HepG2 (cell line): ENCODE measurements around the gene SLC44A4. TPM values are rescaled to one million over a fixed set of nuclear protein-coding genes. Genes with fewer than 3 reads are reported as not detected.

Source experiments
- ATAC-seq: fragments of 200-7000 bp; cut with Tn5 transposase; 3 replicates; pipeline ENCODE4 v1.9.1; 2020; ENCODE audit warnings: mild to moderate bottlenecking, moderate library complexity
- BruUV-seq: library from RNA; stranded (reverse); fragments of 400-500 nt; replicated peaks from 2 replicates; lab custom pipeline; 2021; lab: Mats Ljungman, UMichigan
- CTCF ChIA-PET: fragments of 300-600 bp; formaldehyde crosslinking; extraction: SDS; loops from one replicate; lab custom pipeline; 2021; ENCODE audit warnings: low total read pairs, inconsistent platforms, low intra/inter-chr PET ratio; lab: Yijun Ruan, JAX
- POLR2A ChIA-PET: fragments of 350-600 bp; sonication (Branson Sonifier 250); formaldehyde crosslinking; loops from one replicate; lab custom pipeline; 2020; ENCODE audit warnings: antibody characterized with exemption, inconsistent platforms; lab: Yijun Ruan, JAX
- DNase-seq: peaks from one replicate; pipeline ENCODE4 v3.0.0-alpha.2; 2015; ENCODE audit warnings: low spot score
- FAIRE-seq: peaks from 3 replicates; lab custom pipeline; 2011; peaks lifted over from hg19 to GRCh38; lab: Jason Lieb, UNC
- H2AFZ ChIP-seq: one replicate; pipeline ENCODE4 v1.6.1; 2011; ENCODE audit warnings: low read length, inconsistent platforms
- H3K27ac ChIP-seq: fragments of 300-600 bp; 3 replicates; pipeline ENCODE4 v1.8.0; 2011; ENCODE audit warnings: mixed run types, mild to moderate bottlenecking, mixed read lengths, low read length, inconsistent platforms; ENCODE audit not compliant: insufficient read depth; ENCODE audit errors: extremely low read length
- H3K27me3 ChIP-seq, 2 experiments: fragments of 200-600 bp in 1 of 2; 2 replicates in 1 of 2; 3 replicates in 1 of 2; pipeline versions ENCODE4 v1.6.0 to v1.8.0; 2011; ENCODE audit warnings: low read length in 2 of 2, mild to moderate bottlenecking in 2 of 2, moderate library complexity in 2 of 2, inconsistent platforms in 1 of 2; ENCODE audit not compliant: insufficient read depth in 2 of 2, control insufficient read depth in 1 of 2
- H3K36me3 ChIP-seq, 2 experiments: fragments of 200-600 bp in 1 of 2; replicated peaks in 1 of 2; 2 replicates in 1 of 2; 3 replicates in 1 of 2; pipeline versions ENCODE4 v1.5.1 to v1.8.0; 2011; ENCODE audit warnings: low read length in 2 of 2, inconsistent platforms in 1 of 2; ENCODE audit not compliant: insufficient read depth in 2 of 2, control insufficient read depth in 1 of 2
- H3K4me1 ChIP-seq: 2 replicates; pipeline ENCODE4 v1.5.1; 2012; ENCODE audit warnings: low read length, inconsistent platforms; ENCODE audit not compliant: insufficient read depth
- H3K4me2 ChIP-seq: 2 replicates; pipeline ENCODE4 v1.6.0; 2011; ENCODE audit warnings: low read depth, low read length, inconsistent platforms
- H3K4me3 ChIP-seq, 3 experiments: fragments of 200-600 bp in 1 of 3; sonication (generic), shearing (Covaris generic) in 1 of 3; replicated peaks in 1 of 3; 2 replicates each; pipeline ENCODE4 v1.5.1; 2011 to 2016; ENCODE audit warnings: low read length in 3 of 3, inconsistent platforms in 2 of 3, low read depth in 2 of 3, mild to moderate bottlenecking in 2 of 3, control low read depth in 1 of 3, mixed read lengths in 1 of 3; ENCODE audit not compliant: insufficient read depth in 1 of 3
- H3K79me2 ChIP-seq: one replicate; pipeline ENCODE4 v1.6.1; 2011; ENCODE audit warnings: low read length, inconsistent platforms; ENCODE audit not compliant: insufficient read depth
- H3K9ac ChIP-seq: 2 replicates; pipeline ENCODE4 v1.6.0; 2011; ENCODE audit warnings: mild to moderate bottlenecking, low read depth, low read length, inconsistent platforms; ENCODE audit not compliant: insufficient read depth
- H3K9me3 ChIP-seq: 2 replicates; pipeline ENCODE4 v1.5.1; 2012; ENCODE audit warnings: mild to moderate bottlenecking, low read length
- H4K20me1 ChIP-seq: 2 replicates; pipeline ENCODE4 v1.6.0; 2011; ENCODE audit warnings: inconsistent platforms, mild to moderate bottlenecking, low read length, moderate library complexity; ENCODE audit not compliant: insufficient read depth
- SP2 ChIP-seq: sonication (generic); formaldehyde crosslinking; IDR thresholded peaks from 2 replicates; pipeline ENCODE4 v1.5.1; 2020; ENCODE audit warnings: mild to moderate bottlenecking, missing genetic modification reagents
- TCF12 ChIP-seq, 2 experiments: fragments of 450-650 bp in 1 of 2; sonication (generic) in 1 of 2; formaldehyde crosslinking in 1 of 2; IDR thresholded peaks; 2 replicates each; pipeline versions ENCODE4 v1.6.1 to v1.8.0; 2017 to 2022; ENCODE audit warnings: antibody characterized with exemption in 1 of 2, mild to moderate bottlenecking in 1 of 2, missing genetic modification reagents in 1 of 2, moderate library complexity in 1 of 2
- ZNF121 ChIP-seq: sonication (generic); formaldehyde crosslinking; IDR thresholded peaks from 2 replicates; pipeline ENCODE4 v1.5.0; 2020; ENCODE audit warnings: mild to moderate bottlenecking, missing genetic modification reagents
- ZNF460 ChIP-seq: sonication (generic); formaldehyde crosslinking; IDR thresholded peaks from 2 replicates; pipeline ENCODE4 v1.5.1; 2020; ENCODE audit warnings: missing genetic modification reagents, mild to moderate bottlenecking, borderline replicate concordance
- ZNF530 ChIP-seq: sonication (generic); formaldehyde crosslinking; IDR thresholded peaks from 2 replicates; pipeline ENCODE4 v1.5.0; 2020; ENCODE audit warnings: low read depth, mild to moderate bottlenecking, missing genetic modification reagents
- ZNF773 ChIP-seq: sonication (generic); formaldehyde crosslinking; IDR thresholded peaks from 2 replicates; pipeline ENCODE4 v1.4.0; 2020; ENCODE audit warnings: missing genetic modification reagents, borderline replicate concordance
- ZNF839 ChIP-seq: sonication (generic); formaldehyde crosslinking; IDR thresholded peaks from 2 replicates; pipeline ENCODE4 v1.4.0; 2020; ENCODE audit warnings: missing genetic modification reagents, mild to moderate bottlenecking, borderline replicate concordance
- ZSCAN29 ChIP-seq: sonication (generic); formaldehyde crosslinking; conservative IDR thresholded peaks from 2 replicates; pipeline ENCODE4 v1.4.0; 2020; ENCODE audit warnings: mild to moderate bottlenecking, missing genetic modification reagents
- ZSCAN30 ChIP-seq: sonication (generic); formaldehyde crosslinking; IDR thresholded peaks from 2 replicates; pipeline ENCODE4 v1.5.0; 2020; ENCODE audit warnings: mild to moderate bottlenecking, missing genetic modification reagents
- WGBS: methylation state at CpG from one replicate; pipeline ENCODE4 v1.1.6; 2017; ENCODE audit warnings: low lambda C conversion rate; 5-methylcytosine and 5-hydroxymethylcytosine counted together
- in situ Hi-C: cut with HindIII; loops from 2 replicates; pipeline ENCODE4 v1.10.0; 2017; ENCODE audit warnings: low pct_unique_long_range_greater_than_20kb; ENCODE audit not compliant: extremely low pct_ligation_motif_present
- intact Hi-C: fragments of 100-400 bp; cut with micrococcal nuclease; formaldehyde crosslinking; loops from one replicate; pipeline ENCODE4 v1.10.0; 2022; ENCODE audit not compliant: unreplicated experiment
- polyA plus RNA-seq, 8 experiments: library from polyadenylated mRNA; depleted of rRNA in 3 of 8; stranded (reverse) in 7 of 8; unstranded in 1 of 8; fragments of >200 nt; fragmentation: Illumina TruSeq in 4 of 8; extraction: Trizol in 4 of 8; gene quantifications; 2 replicates each; pipeline versions ENCODE4 v1.2.1 to v1.2.3, GENCODE V29; 2011 to 2016; ENCODE audit warnings: low read depth in 4 of 8, missing spikeins in 1 of 8, mixed read lengths in 1 of 8; ENCODE audit not compliant: insufficient read depth in 1 of 8
- total RNA-seq, 5 experiments: library from RNA; depleted of rRNA; stranded (reverse); fragments of >200 nt; fragmentation: Illumina TruSeq; extraction: Trizol; gene quantifications; 2 replicates each; pipeline ENCODE4 v1.2.3, GENCODE V29; 2016; ENCODE audit warnings: low read depth in 1 of 5
- TF ChIP-seq, protein P1 (sequence below): sonication (generic); formaldehyde crosslinking; IDR thresholded peaks from 2 replicates; pipeline ENCODE4 v1.4.0; 2020; ENCODE audit warnings: missing genetic modification reagents, borderline replicate concordance

Gene SLC44A4
- total and polyA plus RNA-seq, 2 of the 13 experiments (the other 11 are each of a cell fraction or from before 2014, with no cell fraction given), result 3.5 to 5.9 TPM

DNA sequence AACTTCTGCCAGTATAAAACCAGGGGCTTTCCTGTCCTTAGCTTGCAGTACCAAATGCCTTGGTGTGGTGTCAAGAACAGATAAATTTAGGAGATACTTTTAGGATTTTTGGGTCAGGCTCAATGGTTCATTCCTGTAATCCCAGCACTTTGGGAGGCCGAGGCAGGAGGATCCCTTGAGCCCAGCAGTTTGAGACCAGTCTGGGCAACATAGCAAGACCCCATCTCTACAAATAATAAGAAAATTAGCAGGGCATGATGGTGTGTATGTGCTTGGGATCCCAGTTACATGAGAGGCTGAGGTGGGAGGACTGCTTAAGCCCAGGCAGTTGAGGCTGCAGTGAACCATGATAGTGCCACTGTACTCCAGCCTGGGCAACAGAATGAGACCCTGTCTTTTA, 26.2 kb upstream of the SLC44A4 start:
- Histone ChIP-seq H3K4me3 (no peak overlapping the region), H3K27ac (no peak overlapping the region), H3K27me3 (peaks cover 1 to 6% of the 10 kb centered on the region in 2 experiments; a peak in 1 of 5 replicates), H3K79me2 (no peaks in the 10 kb centered on the region), H3K4me2 (no peak overlapping the region), H4K20me1 (no peaks in the 10 kb centered on the region), H2AFZ (no peak overlapping the region), H3K9ac (no peak overlapping the region), H3K36me3 (no peaks in the 10 kb centered on the region), H3K9me3 (no peaks in the 10 kb centered on the region), H3K4me1 (peaks cover 63% of the 10 kb centered on the region)
- ChIA-PET CTCF (no interaction called here), POLR2A (interaction anchor here (0.9 to 1.6 kb wide), 5 partner anchors 40 to 78 kb away, joined by 3 to 5 read pairs (median 3); partner anchors contain the start of genes HSPA1B and NEU1)
- in situ Hi-C loops, result loop anchor here (25.0 kb wide), 1 partner anchor 1057 kb away; the partner anchor contains the start of genes BRD2 and HLA-DMA
- TF ChIP-seq ZNF121 (CRISPR knock-in tag) (peak; percentile 80), ZNF839 (no peak)
- WGBS, result 40% methylated on average over 1 of the region's 1 CpG
- no TSS peak for BruUV-seq
- intact Hi-C loops, result no loop called here
- ATAC-seq (no peak), FAIRE-seq (no peak), DNase-seq (no peak)

DNA sequence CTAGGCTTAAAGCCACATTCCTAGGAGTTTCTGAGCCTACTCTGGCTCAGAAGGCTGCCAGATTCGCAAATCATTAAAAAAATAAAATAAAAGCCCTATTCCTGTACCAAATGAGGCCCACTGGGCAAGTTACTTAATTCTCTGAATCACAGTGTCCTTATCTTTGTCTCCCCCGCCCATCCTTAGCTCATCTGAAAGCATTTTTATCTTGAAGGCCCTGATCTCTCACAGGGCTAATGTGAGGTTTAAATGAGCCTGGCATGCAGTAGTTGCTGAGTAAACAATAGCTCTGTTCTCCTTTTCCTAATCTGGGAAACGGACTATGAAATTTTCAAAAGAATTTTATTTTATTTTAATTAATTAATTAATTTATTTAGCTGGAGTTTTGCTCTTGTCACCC, 25.2 kb upstream of the SLC44A4 start:
- H3K4me3 ChIP-seq, result no peak overlapping the region
- no peaks in the 10 kb centered on the region for H3K9me3 ChIP-seq
- no peaks in the 10 kb centered on the region for H3K36me3 ChIP-seq
- whole genome bisulfite sequencing, result 51% methylated on average over 3 of the region's 3 CpGs
- H3K4me2 ChIP-seq, result no peak overlapping the region
- FAIRE-seq (no peak), ATAC-seq (no peak), DNase-seq (no peak)
- peaks cover 3% of the 10 kb centered on the region for H3K79me2 ChIP-seq
- in situ Hi-C loops (loop anchor here (5.0 to 25.0 kb wide), 2 partner anchors 43 to 1058 kb away; partner anchors contain the start of genes BRD2, CFB and HLA-DMA), intact Hi-C loops (loop anchor here (2.0 kb wide), 2 partner anchors 19 to 41 kb away; no protein-coding TSS in a partner anchor)
- H3K27ac ChIP-seq, result no peak overlapping the region
- H3K9ac ChIP-seq, result no peak overlapping the region
- peaks cover 1 to 6% of the 10 kb centered on the region in 2 experiments; a peak in 1 of 5 replicates for H3K27me3 ChIP-seq
- POLR2A ChIA-PET, result interaction anchor here (0.7 to 5.6 kb wide), 5 partner anchors 25 to 47 kb away, joined by 3 to 69 read pairs (median 6); partner anchors contain the start of genes CFB and NEU1
- no peak overlapping the region for H2AFZ ChIP-seq
- no peaks in the 10 kb centered on the region for H4K20me1 ChIP-seq
- CTCF ChIA-PET, result no interaction called here
- H3K4me1 ChIP-seq, result peaks cover 64% of the 10 kb centered on the region
- no TSS peak for BruUV-seq
- TF ChIP-seq ZSCAN30 (CRISPR knock-in tag) (no peak), ZNF530 (CRISPR knock-in tag) (no peak), TCF12 (IDR thresholded peaks at IDR 0.05) (no peak), TCF12 (CRISPR knock-in tag; IDR thresholded peaks at IDR 0.05) (no peak), ZNF773 (CRISPR knock-in tag) (no peak), ZSCAN29 (CRISPR knock-in tag) (no peak), ZNF460 (no peak), SP2 (no peak)
- TF ChIP-seq, protein P1, sequence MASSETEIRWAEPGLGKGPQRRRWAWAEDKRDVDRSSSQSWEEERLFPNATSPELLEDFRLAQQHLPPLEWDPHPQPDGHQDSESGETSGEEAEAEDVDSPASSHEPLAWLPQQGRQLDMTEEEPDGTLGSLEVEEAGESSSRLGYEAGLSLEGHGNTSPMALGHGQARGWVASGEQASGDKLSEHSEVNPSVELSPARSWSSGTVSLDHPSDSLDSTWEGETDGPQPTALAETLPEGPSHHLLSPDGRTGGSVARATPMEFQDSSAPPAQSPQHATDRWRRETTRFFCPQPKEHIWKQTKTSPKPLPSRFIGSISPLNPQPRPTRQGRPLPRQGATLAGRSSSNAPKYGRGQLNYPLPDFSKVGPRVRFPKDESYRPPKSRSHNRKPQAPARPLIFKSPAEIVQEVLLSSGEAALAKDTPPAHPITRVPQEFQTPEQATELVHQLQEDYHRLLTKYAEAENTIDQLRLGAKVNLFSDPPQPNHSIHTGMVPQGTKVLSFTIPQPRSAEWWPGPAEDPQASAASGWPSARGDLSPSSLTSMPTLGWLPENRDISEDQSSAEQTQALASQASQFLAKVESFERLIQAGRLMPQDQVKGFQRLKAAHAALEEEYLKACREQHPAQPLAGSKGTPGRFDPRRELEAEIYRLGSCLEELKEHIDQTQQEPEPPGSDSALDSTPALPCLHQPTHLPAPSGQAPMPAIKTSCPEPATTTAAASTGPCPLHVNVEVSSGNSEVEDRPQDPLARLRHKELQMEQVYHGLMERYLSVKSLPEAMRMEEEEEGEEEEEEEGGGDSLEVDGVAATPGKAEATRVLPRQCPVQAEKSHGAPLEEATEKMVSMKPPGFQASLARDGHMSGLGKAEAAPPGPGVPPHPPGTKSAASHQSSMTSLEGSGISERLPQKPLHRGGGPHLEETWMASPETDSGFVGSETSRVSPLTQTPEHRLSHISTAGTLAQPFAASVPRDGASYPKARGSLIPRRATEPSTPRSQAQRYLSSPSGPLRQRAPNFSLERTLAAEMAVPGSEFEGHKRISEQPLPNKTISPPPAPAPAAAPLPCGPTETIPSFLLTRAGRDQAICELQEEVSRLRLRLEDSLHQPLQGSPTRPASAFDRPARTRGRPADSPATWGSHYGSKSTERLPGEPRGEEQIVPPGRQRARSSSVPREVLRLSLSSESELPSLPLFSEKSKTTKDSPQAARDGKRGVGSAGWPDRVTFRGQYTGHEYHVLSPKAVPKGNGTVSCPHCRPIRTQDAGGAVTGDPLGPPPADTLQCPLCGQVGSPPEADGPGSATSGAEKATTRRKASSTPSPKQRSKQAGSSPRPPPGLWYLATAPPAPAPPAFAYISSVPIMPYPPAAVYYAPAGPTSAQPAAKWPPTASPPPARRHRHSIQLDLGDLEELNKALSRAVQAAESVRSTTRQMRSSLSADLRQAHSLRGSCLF (CRISPR knock-in tag), result no peak
